ENCODE measurements around the gene RMI1.

Gene RMI1

DNA sequence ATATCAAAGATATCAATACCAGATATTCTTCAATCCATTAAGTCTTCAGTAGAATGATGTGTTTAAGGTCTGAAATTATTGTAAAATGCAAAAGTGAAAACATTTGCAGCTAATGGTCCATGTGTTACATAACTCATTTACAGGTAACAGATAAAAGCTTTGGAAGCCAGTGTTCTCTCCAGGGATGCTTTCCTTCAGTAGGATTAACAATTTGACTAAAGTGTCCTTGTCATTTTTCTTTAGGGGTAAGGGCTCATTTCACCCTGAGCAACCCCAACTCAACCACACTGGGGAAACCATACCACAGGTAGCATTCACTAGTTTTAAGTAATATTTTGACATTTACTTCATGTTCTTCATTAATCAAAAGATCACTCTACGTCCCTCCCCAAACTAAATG is 13.5 kb upstream of the RMI1 start:
- DNase-seq (ENCODE audit: low read depth in 1 of 2, low spot score in 1 of 2): no peak

DNA sequence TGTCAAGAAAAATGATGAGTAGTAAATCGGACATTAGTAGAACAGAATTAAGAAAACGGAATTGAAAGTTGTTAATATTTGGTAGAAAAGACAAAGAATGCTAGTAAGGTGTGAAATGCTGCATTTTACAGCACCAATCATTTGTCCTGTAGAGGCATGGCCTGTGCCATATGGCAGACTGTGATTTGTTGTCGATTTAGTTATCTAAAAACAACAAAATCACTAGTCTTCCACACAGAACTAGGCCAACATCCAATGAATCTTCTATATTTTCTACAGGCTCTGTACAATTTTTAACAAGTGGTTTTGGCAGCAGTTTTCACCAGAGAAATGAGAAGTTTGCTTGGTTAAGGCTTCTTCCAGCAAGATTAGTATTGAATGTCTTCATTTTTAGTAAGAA is 11.0 kb upstream of the RMI1 start:
- no peak for DNase-seq (ENCODE audit: low read depth in 1 of 2, low spot score in 1 of 2)

DNA sequence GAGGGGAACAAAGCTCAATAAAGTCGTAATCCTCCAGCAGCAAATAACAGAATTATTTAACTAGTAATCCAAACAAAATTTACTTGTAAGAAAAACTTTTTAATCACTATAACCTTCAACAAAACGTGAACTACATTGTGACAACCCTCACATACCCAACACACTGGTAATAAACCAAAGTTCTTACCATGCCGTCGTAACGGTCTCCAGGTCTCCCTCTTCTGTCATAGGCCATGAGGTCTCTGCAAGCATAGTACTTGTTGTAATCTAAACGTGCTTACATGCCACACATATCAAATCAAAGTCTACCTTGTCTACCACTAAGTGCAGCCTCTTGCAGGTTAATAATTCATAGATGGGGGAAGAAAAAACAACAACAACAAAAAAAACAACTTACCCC is 9.1 kb upstream of the RMI1 start:
- no peak for DNase-seq (ENCODE audit: low read depth in 1 of 2, low spot score in 1 of 2)

DNA sequence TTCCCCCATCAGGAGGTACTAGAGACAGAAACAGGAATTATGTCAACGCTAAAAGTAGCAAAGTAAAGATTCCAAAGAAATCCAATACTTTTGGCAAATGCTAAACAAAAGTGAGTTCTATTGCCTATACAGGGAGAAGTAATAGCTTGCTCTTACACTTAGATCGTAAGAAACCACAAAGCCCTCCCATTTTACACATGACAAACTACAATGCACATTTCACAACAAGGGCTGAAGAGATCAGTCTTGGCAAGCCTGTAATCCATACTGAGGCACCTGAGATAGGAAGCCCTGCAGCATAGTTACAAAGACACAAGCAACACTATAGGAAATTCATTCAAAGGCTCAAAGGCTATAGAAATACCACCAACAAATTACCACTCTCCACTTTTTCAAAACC is 8.3 kb upstream of the RMI1 start:
- no peak for DNase-seq (ENCODE audit: low read depth in 1 of 2, low spot score in 1 of 2)

DNA sequence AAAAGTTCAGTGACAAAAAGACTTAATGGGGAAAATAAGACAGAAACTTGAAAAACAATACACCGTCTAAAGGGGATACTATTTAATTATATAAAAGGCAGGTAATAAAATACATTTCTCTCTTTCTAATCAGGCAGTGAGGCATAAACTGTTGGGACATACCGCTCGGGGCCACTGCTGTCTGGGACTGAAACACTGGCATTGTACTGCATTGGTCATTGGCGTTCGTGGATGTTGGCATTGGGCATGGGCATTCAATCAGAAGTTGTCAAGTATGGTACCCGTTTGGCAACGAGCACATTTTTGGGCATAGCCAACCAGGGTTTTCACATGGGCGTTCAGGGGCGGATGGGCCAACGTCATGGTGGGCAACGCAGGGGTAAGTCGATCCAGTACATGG is 5.3 kb upstream of the RMI1 start:
- no peak for DNase-seq (ENCODE audit: low read depth in 1 of 2, low spot score in 1 of 2)

DNA sequence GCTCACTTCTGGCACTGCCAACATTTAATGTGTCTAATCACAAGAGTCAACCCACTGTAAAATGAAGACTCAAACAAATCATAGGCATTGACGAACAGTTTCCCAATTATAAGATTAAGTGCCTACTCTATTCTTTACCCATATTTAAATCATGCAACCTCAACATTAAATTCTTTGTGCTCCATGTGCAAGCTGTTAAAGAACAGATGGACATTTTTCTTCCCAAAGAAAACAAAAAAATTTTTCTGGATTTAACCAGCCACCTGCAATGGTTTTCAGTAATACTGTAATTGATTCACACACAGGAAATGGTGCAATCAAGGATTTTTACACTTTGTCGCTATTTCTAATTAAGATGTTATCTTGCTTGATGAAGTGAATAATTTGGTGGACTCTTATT is 4.2 kb upstream of the RMI1 start:
- no peak for DNase-seq (ENCODE audit: low read depth in 1 of 2, low spot score in 1 of 2)

DNA sequence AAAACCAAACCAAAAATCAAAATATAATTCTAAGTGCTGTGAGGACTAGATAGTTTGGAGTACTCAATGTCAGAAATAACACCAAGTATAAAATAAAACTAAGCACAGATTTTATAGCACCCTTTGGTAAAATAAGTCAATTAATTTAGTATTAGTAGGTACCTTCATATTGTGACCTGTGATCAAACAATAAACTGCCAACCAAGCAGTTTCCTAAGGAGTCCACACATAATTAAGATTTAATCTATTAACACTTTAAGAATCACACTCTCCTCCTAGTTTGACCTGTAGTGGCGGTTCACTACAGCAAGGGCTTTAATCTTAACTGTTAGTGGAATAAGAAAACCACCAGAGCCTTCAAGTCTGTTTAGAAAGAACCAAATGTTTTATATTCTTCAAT is 3.4 kb upstream of the RMI1 start:
- DNase-seq (ENCODE audit: low read depth in 1 of 2, low spot score in 1 of 2): no peak

DNA sequence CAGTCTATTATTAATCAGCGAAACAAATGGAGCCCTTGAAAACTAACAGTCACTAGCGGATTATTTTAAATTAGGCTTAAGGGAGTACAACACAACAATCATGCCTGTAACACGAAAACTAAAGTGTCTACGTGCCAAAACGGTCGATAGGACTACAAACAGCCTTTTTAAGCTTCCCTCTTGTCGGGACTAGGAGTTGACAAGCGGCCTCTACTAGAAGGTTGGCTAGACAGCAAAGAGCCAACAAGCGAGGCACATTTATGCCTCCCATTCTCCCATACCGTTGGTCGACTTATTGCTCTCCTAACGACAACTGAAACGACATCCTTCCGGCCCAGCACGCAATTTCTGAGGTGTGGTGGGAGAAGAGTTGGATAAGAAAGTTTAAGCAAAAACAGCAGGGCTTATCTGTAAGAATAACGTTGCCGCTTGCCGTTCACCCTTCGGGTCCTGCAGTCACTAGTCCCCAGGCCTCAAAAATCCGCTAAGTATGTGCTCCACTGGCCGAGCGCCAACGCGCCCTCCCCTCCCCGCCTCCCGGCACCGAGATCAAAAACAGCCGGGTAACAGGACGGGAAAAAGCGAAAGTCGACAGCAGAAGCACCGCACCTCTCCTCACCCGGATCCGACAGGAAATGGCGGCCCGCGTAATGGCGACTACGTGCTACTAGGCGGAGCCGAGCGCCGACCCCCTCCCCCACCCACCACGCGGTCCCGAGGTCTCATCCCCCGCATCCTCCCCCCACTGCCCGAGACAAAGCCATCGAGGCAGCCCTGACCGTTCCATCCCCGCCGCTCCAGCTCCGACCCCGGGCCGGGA is 1.4 kb upstream of the RMI1 start:
- peak; percentile 74 to 78 for DNase-seq (ENCODE audit: low read depth in 1 of 2, low spot score in 1 of 2)

DNA sequence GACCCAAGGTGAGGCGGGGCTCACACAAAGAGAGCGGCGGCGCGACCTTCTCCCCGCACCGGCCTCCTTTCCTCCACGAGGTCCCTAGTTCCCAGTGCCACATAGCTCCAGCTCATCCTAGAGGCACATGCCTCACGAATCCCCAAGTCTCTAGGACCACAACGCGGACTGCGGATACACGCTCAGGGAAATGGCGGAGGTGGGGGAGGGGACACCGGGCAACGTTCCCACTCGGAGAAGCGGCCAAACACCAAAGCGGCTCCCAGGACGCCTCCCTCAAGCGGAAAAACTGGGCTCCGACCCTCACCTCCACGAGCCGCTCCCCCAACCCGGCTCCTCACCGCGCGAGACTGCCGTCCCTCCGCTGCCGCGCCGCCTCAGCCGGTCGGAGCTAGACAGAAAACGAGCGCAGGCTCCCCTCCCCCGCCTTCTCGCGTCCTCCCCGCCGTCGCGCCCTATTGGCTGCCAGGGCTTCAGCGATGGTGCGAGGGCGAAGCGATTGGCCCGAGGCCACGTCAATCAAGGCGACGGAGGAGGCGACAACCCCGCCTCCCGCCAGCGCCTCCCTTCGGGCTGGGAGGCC is 702 bp upstream of the RMI1 start, which contains the start of gene HNRNPK:
Gene HNRNPK, minus strand, starts transcription at position 404 of the 583 bp plus-strand sequence. CDS start 1,963 bp downstream, outside the sequence.
- DNase-seq (ENCODE audit: low read depth in 1 of 2, low spot score in 1 of 2): peak; percentile 99 to 100

DNA sequence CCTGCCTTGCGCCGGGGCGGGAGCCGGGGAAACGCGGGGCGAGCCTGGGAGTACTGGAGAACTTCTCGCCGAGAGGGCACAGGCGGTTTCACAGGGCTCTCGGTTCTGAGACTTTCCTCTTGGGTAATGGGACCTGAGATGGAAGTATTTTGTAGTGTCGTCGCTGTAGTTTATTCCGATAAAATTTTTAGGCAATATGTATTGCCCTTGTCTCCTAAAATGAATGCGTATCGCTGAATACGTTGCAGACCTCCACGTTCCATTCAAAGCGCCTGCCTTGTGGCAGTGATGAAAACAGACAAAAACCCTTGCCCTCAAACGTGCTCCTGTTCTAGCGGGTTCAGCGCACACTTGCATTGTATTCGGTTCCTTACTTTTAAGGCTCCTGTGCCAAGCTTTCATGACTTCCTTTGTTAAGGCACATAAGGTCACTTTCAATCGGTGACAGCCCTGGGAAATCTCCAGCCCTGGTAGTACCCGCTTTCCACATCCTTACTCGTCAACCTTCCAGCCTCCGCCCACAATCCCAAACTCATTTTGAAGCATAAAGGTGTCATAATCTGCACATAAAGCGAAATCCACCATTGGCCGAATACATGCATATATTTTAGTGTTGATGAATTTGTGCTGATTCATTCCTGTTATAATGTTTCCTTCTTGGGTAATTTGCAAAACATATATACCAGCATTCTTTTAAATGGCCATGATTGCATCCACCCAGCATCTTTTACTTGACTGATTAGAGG is 694 bp downstream of the RMI1 start:
- DNase-seq (ENCODE audit: low read depth in 1 of 2, low spot score in 1 of 2): no peak

DNA sequence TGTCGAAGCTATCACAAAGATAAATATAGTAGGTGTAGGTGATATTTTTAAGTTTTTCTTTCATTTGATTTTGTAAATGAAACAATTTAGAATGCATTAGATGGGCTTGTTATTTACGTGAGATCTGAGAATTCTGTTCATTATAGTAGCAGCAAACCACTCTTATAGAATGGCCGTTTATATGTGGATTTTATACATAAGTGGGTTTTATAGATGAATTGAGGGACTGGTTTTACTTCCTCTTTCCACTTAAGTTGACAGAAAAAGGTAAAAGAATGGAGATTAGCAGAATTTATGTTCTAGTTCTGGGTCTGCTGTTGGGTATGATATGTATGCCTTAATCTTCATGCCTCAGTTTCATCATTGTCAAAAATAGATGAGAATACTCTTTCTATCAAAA is 5.6 kb downstream of the RMI1 start:
- DNase-seq (ENCODE audit: low read depth in 1 of 2, low spot score in 1 of 2): no peak

DNA sequence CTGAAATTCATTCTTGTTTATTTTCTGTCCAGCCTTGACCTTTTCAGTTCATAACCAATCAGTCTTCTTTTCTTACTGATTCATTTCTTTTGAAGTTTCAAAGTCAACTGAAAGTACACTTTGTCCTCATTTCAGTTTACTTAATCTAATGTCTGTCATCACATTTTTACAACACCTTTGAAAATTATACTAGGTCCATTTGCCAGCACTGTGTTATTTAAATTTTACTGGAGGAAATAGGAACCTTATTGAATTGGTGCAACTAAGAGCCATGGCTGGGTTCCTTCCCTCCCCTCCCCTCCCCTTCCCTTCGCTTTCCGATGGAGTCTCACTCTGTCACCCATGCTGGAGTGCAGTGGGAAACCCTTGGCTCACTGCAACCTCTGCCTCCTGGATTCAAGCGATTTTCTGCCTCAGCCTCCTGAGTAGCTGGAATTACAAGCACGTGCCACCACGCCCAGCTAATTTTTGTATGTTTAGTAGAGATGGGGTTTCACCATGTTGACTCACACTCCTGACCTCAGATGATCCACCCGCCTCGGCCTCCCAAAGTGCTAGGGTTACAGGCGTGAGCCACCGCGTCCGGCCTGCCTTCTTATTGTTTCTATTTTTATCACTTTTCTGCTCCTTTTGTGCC is 6.3 kb downstream of the RMI1 start:
- no peak for DNase-seq (ENCODE audit: low read depth in 1 of 2, low spot score in 1 of 2)

DNA sequence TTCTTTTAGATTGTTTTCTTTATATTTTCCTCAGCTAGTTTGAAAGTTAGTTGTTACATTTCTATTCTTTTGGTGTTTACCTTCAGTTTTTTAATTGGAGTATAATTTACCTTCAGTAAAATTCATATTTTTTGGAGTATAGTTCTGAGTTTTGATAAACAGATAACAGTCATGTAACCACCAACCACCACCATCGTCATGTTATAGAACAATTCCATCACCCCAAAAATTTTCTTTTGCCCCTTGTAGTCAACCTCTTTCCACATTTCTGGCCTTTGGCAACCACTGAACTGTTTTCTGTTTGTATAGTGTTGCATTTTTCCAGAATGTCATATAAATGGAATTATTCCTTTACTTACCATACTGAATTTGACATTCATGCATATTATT is 6.8 kb downstream of the RMI1 start:
- DNase-seq (ENCODE audit: low read depth in 1 of 2, low spot score in 1 of 2): no peak

DNA sequence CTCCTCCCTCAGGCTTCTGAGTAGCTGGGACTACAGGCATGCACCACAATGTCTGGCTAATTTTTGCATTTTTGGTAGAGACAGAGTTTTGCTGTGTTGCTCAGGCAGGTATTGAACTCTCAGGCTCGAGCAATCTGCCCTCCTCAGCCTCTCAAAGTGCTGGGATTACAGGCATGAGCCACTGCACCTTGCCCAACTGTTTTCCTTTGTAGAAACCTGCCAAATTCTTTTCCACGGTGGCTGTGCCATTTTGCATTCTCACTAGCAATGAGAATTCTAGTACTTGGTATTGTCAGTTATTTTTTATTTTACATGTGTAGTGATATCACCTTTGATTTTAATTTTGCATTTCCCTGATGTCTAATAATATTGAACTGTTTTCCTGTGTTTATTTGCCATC is 7.8 kb downstream of the RMI1 start:
- no peak for DNase-seq (ENCODE audit: low read depth in 1 of 2, low spot score in 1 of 2)

DNA sequence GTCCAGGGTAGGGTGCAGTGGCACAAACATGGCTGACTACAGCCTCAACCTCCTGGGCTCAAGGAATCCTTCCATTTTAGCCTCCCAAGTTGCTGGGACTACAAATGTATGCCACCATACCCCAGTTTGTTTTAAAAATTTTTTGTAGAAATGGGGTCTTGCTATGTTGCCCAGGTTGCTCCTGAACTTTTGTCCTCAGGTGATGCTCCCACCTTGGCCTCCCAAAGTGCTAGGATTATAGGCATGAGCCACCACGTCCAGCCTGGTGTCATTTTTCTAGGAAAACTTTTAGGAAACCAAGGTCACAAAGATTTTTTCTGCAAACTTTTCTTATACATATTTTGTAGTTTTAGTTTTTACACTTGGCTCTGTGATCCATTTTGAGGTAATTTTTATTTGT is 10.8 kb downstream of the RMI1 start:
- DNase-seq (ENCODE audit: low read depth in 1 of 2, low spot score in 1 of 2): no peak

DNA sequence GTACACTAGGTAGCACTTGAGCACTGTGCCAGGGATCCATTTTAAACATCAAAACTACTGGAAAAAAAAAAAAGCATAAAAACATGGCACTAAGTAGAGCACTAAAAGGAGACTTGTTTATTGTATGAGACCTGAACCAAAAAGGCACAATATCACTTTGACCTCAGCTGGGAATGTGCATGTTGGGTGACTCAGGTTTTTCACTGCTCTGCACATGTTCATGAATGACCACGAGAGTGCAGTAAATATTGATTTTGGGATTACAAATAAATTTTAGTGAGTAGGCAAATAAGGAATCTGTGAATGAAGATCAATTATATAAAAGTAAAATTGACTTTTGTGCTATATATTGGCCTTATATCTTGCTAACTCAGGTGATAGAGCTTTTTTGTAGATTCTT is 11.8 kb downstream of the RMI1 start:
- no peak for DNase-seq (ENCODE audit: low read depth in 1 of 2, low spot score in 1 of 2)

DNA sequence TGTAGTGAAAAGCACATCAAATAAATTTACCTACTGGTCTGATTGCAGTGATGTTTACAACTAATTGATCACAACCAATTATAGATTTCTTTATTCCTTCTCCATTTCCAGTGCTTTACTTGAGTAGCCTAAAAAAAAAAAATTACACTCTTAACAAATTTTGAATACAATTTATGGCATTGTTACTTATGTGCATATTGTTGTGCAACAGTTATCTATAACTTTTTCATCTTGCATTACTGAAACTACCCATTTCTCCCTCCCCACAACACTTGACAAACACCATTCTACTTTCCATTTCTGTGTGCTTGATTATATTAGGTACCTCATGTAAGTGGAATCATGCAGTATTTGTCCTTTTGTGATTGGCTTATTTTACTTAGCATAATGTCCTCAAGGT is 12.3 kb downstream of the RMI1 start:
- no peak for DNase-seq (ENCODE audit: low read depth in 1 of 2, low spot score in 1 of 2)

DNA sequence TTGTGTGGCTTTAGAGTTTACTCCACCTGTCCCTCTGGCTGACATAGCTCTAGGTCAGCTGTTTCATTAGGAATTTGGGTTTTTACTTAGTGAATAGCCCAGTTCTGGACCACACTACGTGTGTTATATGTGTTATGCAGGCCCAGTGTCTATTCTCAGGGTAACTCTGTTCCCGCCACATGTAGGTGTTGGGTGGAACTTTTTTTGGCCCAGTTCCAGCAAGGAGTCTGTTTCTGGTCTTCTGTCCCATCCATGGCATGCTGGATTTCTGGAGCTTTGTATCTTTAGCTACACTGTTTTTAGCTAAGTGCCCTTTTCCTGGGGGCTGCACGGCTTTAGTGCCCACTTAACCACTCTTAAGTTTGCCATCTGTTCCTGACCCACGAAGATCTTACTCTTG is 15.5 kb downstream of the RMI1 start:
- DNase-seq (ENCODE audit: low read depth in 1 of 2, low spot score in 1 of 2): no peak

DNA sequence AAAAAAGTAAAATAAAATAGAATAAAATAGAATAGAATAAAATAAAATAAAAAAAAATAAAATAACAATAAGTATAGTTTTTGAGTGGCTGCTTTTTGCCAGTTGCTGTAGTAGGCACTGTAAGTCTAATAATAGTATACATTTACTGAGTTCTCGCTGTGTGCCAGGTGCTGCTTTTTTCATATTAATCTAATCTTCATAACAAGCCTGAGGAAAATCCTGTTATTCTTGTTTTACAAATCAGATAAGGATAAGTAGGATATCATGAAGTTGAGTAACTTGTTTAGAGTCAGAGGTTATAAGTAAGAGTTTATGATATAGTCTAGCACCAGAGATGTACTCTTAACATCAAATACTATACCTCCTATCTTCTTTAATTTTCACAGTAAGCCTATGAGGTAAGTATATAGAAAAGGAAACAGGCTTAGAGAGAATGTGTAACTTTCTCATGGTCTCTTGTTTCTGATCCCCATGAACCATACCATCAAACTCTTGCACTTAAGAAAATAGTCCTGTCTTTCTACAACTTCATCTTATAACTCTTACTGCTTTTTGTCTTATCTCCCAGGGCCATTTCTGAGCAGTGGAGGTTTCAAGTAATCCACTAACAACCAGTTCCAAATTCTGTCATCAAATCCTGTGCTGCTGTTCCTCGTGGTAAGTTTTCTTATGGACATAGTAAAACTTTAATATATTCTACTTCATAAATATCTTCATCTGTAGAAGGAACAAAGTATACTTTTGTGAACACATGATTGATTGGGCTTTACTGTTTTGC is 18.7 kb downstream of the RMI1 start:
- DNase-seq (ENCODE audit: low read depth in 1 of 2, low spot score in 1 of 2): no peak

DNA sequence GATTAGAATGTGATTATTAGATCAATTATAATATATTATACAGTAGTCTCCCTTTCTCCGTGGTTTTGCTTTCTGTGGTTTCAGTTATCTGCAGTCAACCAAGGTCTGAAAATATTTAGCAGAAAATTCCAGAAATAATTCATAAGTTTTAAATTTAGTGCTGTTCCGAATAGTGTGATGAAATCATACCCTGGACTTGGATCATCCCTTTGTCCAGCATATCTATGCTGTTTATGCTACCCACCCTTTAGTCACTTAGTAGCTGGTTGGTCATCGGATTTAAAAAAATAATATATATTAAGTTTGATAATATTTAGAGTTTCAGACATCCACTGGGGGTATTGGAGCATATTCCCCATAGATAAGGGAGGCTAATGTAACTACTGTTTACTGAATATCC is 19.6 kb downstream of the RMI1 start:
- no peak for DNase-seq (ENCODE audit: low read depth in 1 of 2, low spot score in 1 of 2)

DNA sequence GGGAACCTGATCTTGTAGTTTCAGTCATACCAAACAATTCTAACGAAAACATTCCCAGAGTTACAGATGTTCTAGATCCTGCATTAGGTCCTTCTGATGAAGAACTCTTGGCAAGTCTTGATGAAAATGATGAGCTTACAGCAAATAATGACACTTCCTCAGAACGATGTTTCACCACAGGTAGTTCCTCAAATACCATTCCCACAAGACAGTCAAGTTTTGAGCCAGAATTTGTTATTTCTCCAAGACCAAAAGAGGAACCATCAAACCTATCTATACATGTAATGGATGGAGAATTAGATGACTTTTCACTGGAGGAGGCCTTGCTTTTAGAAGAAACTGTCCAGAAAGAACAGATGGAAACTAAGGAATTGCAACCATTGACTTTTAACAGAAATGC is 21.0 kb downstream of the RMI1 start:
- no peak for DNase-seq (ENCODE audit: low read depth in 1 of 2, low spot score in 1 of 2)
